SU-DHL-6 (cell line): ENCODE data around the gene SLC6A8.

Experiments
- EZH2phosphoT487 ChIP-seq: fragments of 200-600 bp; sonication (generic), shearing (Covaris generic); conservative IDR thresholded peaks from 2 replicates; pipeline ENCODE4 v1.6.1; 2018; ENCODE audit warnings: mild to moderate bottlenecking, antibody characterized with exemption, low read length, moderate library complexity, mixed read lengths
- TF ChIP-seq, protein P1 (sequence below): fragments of 200-600 bp; sonication (generic); IDR thresholded peaks from one replicate; pipeline ENCODE4 v1.5.1; 2017; ENCODE audit warnings: antibody characterized with exemption, mild to moderate bottlenecking, low read length, moderate library complexity; ENCODE audit not compliant: insufficient read depth, poor library complexity, severe bottlenecking

GRCh38 chrX:153700967-153701366, 13.2 kb downstream of the SLC6A8 start:
- TF ChIP-seq, protein P1, sequence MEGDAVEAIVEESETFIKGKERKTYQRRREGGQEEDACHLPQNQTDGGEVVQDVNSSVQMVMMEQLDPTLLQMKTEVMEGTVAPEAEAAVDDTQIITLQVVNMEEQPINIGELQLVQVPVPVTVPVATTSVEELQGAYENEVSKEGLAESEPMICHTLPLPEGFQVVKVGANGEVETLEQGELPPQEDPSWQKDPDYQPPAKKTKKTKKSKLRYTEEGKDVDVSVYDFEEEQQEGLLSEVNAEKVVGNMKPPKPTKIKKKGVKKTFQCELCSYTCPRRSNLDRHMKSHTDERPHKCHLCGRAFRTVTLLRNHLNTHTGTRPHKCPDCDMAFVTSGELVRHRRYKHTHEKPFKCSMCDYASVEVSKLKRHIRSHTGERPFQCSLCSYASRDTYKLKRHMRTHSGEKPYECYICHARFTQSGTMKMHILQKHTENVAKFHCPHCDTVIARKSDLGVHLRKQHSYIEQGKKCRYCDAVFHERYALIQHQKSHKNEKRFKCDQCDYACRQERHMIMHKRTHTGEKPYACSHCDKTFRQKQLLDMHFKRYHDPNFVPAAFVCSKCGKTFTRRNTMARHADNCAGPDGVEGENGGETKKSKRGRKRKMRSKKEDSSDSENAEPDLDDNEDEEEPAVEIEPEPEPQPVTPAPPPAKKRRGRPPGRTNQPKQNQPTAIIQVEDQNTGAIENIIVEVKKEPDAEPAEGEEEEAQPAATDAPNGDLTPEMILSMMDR = no peak
- no peak for TF ChIP-seq EZH2phosphoT487
